Measurements from ENCODE around the gene POLR2F.
"Not testable (repeated sequence)": the region's sequence is repeated elsewhere in the genome, so short reads cannot be mapped to it uniquely, and the experiment has no call there.

POLR2F gene

DNA sequence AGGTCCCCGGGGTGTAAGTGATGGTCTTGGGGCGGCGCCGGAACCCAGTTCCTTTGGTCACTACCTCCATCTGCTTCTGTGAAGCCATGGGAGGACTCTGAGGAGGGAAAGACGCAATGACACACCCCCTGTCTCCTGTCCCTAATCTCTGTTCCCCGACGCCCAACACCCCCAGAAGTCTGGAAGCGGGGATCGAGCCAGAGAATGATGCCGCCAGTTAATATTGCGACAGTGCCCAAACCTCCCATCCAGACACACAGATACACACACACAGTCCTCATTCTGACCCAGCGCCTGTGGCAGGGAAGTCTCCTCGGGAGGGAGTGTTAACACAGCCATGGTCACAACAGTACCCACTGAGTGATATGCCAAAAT is 450 bp upstream of the POLR2F start:
- DNase-seq (ENCODE audit: low read depth in 2 of 2): no peak

DNA sequence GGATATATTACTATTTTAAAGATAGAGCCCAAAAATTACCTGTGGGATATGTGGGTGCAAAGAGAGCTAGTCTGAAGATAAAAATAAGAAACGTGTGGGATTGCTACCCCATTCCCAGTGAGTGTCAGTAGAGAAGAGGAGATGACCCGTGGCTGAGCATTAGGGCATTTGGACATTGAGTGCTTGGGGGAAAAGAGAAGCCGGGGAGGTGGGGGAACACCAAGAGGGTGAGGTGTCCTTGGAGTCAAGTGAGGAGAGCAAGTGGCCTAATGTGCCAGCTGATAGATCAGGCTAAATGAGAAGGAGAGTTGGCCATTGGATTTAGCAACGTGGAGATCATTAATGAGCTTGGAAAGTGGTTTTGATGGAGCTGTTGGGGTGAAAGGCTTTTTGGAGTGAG is 1.2 kb downstream of the POLR2F start:
- no peak for DNase-seq (ENCODE audit: low read depth in 2 of 2)

- DNase-seq (ENCODE audit: low read depth in 2 of 2): not testable (repeated sequence)
Observed at GRCh38 chr22:37955825-37956397, 2.4 kb downstream of the POLR2F start.

GRCh38 chr22:37957232-37957631 is 3.7 kb downstream of the POLR2F start:
- DNase-seq (ENCODE audit: low read depth in 2 of 2): no peak

- no peak for DNase-seq (ENCODE audit: low read depth in 2 of 2)
Observed at GRCh38 chr22:37959231-37959825, 5.8 kb downstream of the POLR2F start.

GRCh38 chr22:37961062-37961461 is 7.6 kb downstream of the POLR2F start:
- no peak for DNase-seq (ENCODE audit: low read depth in 2 of 2)

DNA sequence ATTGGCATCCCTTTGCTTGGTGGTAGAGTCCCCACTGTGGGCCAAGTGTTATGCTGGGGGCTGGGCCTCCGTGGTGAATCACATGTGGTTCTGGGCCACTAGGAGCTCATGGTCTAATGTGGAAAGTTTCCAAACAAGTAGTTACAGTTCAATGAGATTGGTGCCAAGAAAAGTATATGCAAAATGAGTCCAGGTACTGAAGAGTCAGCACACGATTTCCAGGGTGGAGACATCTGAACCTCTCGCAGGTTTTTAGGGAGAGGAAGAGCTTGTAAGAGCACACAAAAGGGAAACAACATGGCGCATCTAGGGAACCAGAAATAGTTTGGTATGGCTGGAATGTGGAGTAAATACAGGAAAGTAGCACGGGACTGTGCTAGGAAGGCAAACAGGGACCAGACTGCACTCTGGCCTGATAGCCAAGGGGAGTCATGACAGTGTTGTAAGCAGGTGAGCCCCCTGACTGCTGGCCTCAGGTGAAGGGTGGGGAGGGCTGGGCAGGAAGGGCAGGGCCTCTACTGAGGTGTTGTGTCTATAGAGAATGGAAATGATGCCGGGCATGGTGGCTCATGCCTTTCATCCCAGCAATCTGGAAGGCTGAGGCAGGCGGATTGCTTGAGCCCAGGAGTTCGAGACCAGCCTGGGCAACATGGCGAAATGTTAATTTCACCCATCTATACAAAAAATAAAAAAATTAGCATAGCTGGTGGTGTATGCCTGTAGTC is 12.6 kb downstream of the POLR2F start:
- no peak for DNase-seq (ENCODE audit: low read depth in 2 of 2)

DNA sequence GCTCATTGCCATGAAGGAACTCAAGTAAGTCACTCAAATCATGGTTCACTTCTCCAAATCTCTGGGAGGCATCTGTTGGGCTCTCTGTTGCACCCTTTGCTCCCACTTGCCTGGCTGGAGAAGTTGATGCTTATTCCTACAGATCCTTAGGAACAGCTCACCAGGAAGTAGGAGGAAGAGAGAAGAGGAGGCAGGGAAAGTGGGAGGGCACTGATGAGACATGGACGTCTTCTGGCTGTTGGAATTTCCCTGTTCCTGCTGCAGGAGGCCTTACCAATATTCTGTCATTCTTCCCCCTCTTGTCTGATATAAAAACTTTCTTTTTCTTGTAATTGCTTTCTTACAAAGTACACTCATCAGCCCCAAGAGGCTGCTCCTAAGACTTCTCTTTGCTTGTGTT is 13.6 kb downstream of the POLR2F start:
- DNase-seq (ENCODE audit: low read depth in 2 of 2): no peak

- no peak for DNase-seq (ENCODE audit: low read depth in 2 of 2)
Observed at GRCh38 chr22:37967637-37968451, 14.3 kb downstream of the POLR2F start.

GRCh38 chr22:37968452-37969251 is 15.2 kb downstream of the POLR2F start:
- DNase-seq (ENCODE audit: low read depth in 2 of 2): no peak

- DNase-seq (ENCODE audit: low read depth in 2 of 2): no peak
Observed at GRCh38 chr22:37970864-37971263, 17.4 kb downstream of the POLR2F start.

GRCh38 chr22:37971475-37972434 is 18.3 kb downstream of the POLR2F start:
- no peak for DNase-seq (ENCODE audit: low read depth in 2 of 2)

GRCh38 chr22:37972527-37972926 is 19.0 kb downstream of the POLR2F start:
- no peak for DNase-seq (ENCODE audit: low read depth in 2 of 2)

DNA sequence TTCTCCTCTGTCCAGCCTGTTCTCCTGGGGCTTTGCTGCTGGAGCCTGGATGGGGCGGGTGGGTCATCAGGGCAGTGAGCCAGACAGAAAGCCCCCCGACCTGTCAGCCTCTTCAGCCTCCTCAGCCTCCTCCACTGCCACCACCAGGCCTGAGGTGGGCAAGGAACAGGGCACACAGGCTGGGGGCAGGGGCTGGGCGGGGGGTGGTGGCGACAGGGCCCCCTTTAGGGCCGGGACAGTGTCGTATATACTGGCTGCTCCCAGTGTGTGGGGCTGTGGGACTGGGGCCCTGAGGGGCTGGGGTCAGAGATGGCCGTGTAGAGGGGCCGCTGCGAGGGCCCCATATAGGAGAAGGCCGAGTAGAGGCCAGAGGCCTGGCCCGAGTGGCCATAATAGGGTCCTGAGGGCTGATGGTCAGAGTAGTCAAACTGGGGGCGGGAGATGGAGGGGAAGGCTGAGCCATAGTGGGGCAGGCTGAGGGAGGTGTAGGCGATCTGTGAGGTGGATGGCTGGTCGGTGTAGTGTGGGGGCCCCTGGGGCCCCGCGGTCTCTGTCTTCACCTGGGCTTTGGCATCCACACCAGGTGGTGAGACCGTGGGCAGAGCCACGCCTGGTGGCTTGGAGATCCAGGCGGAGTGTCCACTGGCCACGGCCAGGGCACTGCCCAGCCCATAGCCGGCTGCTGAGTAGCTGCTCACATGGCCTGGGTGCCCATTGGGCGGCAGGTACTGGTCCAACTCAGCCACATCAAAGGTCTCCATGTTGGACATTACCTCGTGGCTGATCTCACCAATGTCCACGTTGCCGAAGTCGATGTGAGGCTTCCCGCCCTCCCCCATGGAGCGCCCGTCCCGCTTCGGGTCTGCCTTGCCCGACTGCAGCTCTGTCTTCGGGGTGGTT is 20.0 kb downstream of the POLR2F start:
- DNase-seq (ENCODE audit: low read depth in 2 of 2): no peak

DNA sequence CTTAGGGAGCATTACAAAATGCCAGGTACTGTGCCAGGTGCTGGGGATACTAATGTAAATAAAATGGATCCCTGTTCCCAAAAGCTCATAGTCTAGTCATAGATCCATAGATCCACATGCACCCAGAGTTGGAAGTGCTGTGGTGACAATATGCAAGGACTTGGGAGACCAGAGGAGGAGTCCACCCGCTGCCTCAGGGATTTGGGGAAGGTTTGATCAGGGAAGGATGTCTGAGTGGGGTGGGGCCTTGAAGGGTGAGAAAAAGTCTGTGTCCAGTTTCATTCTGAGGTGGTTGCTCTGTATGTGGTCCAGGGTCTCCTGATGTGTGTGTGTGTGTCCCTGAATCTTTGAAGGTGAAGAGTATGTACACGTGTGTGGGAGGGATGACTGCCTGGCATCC is 21.7 kb downstream of the POLR2F start:
- DNase-seq (ENCODE audit: low read depth in 2 of 2): no peak

GRCh38 chr22:37976022-37976421 is 22.5 kb downstream of the POLR2F start:
- DNase-seq (ENCODE audit: low read depth in 2 of 2): not testable (repeated sequence)

GRCh38 chr22:37976547-37976946 is 23.0 kb downstream of the POLR2F start:
- DNase-seq (ENCODE audit: low read depth in 2 of 2): no peak

- no peak for DNase-seq (ENCODE audit: low read depth in 2 of 2)
Observed at GRCh38 chr22:37979782-37980181, 26.3 kb downstream of the POLR2F start.

DNA sequence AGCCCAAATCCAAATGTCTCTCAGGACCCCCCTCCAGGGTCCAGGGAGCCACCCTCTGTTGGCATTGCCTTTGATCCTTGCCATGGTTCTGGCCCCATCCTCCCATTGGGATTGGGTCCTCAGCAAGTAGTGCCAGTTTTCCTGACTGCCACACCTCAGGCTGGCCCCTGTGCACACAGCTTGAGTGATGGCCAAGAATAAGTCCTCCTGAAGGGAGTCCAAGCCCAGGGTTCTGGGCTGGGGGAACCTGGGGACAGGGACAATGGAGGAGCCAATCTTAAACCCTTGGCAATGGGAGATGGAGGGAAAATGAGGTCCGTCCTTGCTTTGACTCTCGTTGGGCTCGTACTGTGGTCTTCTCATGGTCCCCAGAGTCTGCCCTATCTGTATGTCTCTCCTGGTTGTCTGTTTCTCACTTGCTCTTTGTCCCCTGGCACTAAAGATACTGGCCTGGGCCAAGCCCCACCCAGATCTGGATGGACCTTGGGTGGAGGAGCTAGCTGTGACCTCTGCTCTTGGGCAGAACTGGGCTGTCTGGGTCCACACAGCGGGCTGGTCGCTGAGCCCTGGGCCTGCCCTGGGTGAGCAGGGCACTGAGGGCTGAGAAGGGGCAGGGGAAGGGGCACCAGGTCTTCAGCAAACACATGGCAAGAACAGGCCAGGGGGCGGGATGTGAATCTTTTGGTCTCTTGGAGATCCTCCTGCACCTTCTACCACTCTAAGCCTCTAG is 27.9 kb downstream of the POLR2F start:
- no peak for DNase-seq (ENCODE audit: low read depth in 2 of 2)
